IPS DF 4.7 (cell line): ENCODE measurements around the gene GDF9.

Experiments used
- DNase-seq: peaks from one replicate; pipeline ENCODE4 v3.0.0-alpha.2; 2013; ENCODE audit warnings: low spot score; ENCODE audit errors: extremely low read depth

Gene GDF9

GRCh38 chr5:132837868-132838267 is 28.4 kb downstream of the GDF9 start:
- DNase-seq, result no peak

- no peak for DNase-seq
These were observed 29.4 kb downstream of the GDF9 start for GRCh38 chr5:132836852-132837251.

- no peak for DNase-seq
These were observed 32.2 kb downstream of the GDF9 start for GRCh38 chr5:132834057-132834456.

GRCh38 chr5:132832612-132833011 is 33.7 kb downstream of the GDF9 start:
- DNase-seq, result no peak

GRCh38 chr5:132831095-132831860 is 35.0 kb downstream of the GDF9 start:
- no peak for DNase-seq

- no peak for DNase-seq
These were observed 35.7 kb downstream of the GDF9 start, which contains the start of gene SHROOM1 for GRCh38 chr5:132830436-132831094. Gene SHROOM1, minus strand, starts transcription at chr5:132830647. Its CDS starts 4,507 bp downstream, at chr5:132826140.

GRCh38 chr5:132829742-132830435 is 36.4 kb downstream of the GDF9 start:
- no peak for DNase-seq

GRCh38 chr5:132828846-132829494 is 37.3 kb downstream of the GDF9 start:
- no peak for DNase-seq

- DNase-seq, result no peak
These were observed 38.2 kb downstream of the GDF9 start for GRCh38 chr5:132827943-132828673.

- DNase-seq, result no peak
These were observed 39.7 kb downstream of the GDF9 start for GRCh38 chr5:132826424-132827082.

- DNase-seq, result no peak
These were observed 40.4 kb downstream of the GDF9 start for GRCh38 chr5:132825834-132826391.

GRCh38 chr5:132825033-132825833 is 41.0 kb downstream of the GDF9 start:
- DNase-seq, result no peak

- no peak for DNase-seq
These were observed 41.8 kb downstream of the GDF9 start for GRCh38 chr5:132824426-132824825.

GRCh38 chr5:132823481-132824050 is 42.7 kb downstream of the GDF9 start:
- DNase-seq, result no peak

GRCh38 chr5:132822650-132823480 is 43.4 kb downstream of the GDF9 start:
- no peak for DNase-seq

- DNase-seq, result no peak
These were observed 44.5 kb downstream of the GDF9 start for GRCh38 chr5:132821791-132822190.

GRCh38 chr5:132821350-132821749 is 44.9 kb downstream of the GDF9 start:
- DNase-seq, result no peak

GRCh38 chr5:132820162-132820754 is 46.0 kb downstream of the GDF9 start:
- peak; percentile 78 for DNase-seq
